K562 (cell line): ENCODE measurements around the gene DPAGT1. TPM values are rescaled to one million over a fixed set of nuclear protein-coding genes. Genes with fewer than 3 reads are reported as not detected.

Source experiments
- MYBL2 ChIP-seq, 2 experiments: fragments of 450-650 bp in 1 of 2; sonication (generic) in 1 of 2; formaldehyde crosslinking in 1 of 2; IDR thresholded peaks; 2 replicates each; pipeline versions ENCODE4 v1.6.1 to v1.8.1; 2017 to 2022; ENCODE audit warnings: borderline replicate concordance in 1 of 2, inconsistent platforms in 1 of 2, low read depth in 1 of 2, mild to moderate bottlenecking in 1 of 2, missing genetic modification reagents in 1 of 2, moderate library complexity in 1 of 2
- RBM14 ChIP-seq: fragments of 200-400 bp; formaldehyde crosslinking; IDR thresholded peaks from 2 replicates; pipeline ENCODE4 v1.6.1; 2018; ENCODE audit warnings: low read depth, mild to moderate bottlenecking, low read length, moderate library complexity, borderline replicate concordance; ENCODE audit not compliant: insufficient read depth
- RBM15 ChIP-seq: fragments of 200-400 bp; formaldehyde crosslinking; IDR thresholded peaks from 2 replicates; pipeline ENCODE4 v1.6.1; 2018; ENCODE audit warnings: mild to moderate bottlenecking, low read length, moderate library complexity; ENCODE audit not compliant: insufficient read depth
- ZBTB17 ChIP-seq: fragments of 450-650 bp; formaldehyde crosslinking; IDR thresholded peaks from 2 replicates; pipeline ENCODE4 v1.4.0; 2020; ENCODE audit warnings: mild to moderate bottlenecking
- ZFP36 ChIP-seq: fragments of 150-350 bp; IDR thresholded peaks from 2 replicates; pipeline ENCODE4 v1.6.1; 2018; ENCODE audit warnings: low read length, low read depth; ENCODE audit not compliant: partially characterized antibody
- ZNF253 ChIP-seq: fragments of 250-450 bp; sonication (Bioruptor Pico); conservative IDR thresholded peaks from 2 replicates; pipeline ENCODE4 v1.6.1; 2021; ENCODE audit warnings: mild to moderate bottlenecking
- polyA plus RNA-seq, 8 experiments: library from polyadenylated mRNA; depleted of rRNA in 4 of 8; stranded (reverse) in 5 of 8; unstranded in 3 of 8; fragments of >200 nt; fragmentation: Nextera tagmentation in 2 of 8; fragmentation: Illumina TruSeq in 1 of 8; extraction: Ambion mirVana in 2 of 8; extraction: Trizol in 1 of 8; gene quantifications; 2 replicates each; pipeline versions ENCODE4 v1.2.1 to v1.2.3, GENCODE V29; 2011 to 2014; ENCODE audit warnings: inconsistent platforms in 1 of 8, missing spikeins in 1 of 8
- total RNA-seq, 7 experiments: library from RNA; depleted of rRNA in 6 of 7; stranded (reverse); fragments of >200 nt in 6 of 7; fragmentation: Illumina TruSeq in 2 of 7; extraction: Trizol in 2 of 7; gene quantifications; 2 replicates each; pipeline versions ENCODE4 v1.2.1 to v1.2.3, GENCODE V29; 2011 to 2021; ENCODE audit warnings: low replicate concordance in 1 of 7
- TF ChIP-seq, protein P1 (sequence below): fragments of 450-650 bp; IDR thresholded peaks from 2 replicates; pipeline ENCODE4 v1.7.1; 2018; ENCODE audit warnings: mild to moderate bottlenecking, low read depth; ENCODE audit not compliant: partially characterized antibody
- TF ChIP-seq, protein P2 (sequence below): fragments of 450-650 bp; IDR thresholded peaks from 2 replicates; pipeline ENCODE4 v1.6.1; 2016; ENCODE audit warnings: mild to moderate bottlenecking, moderate library complexity
- TF ChIP-seq, protein P3 (sequence below): fragments of 250-450 bp; sonication (Bioruptor Pico); IDR thresholded peaks from 2 replicates; pipeline ENCODE4 v1.4.0; 2020; ENCODE audit warnings: borderline replicate concordance

DPAGT1 gene
- total and polyA plus RNA-seq, 9 of the 15 experiments (the other 6 are each of a cell fraction or from before 2014, with no cell fraction given), result 29.9 to 135 (median 85.0) TPM

DNA sequence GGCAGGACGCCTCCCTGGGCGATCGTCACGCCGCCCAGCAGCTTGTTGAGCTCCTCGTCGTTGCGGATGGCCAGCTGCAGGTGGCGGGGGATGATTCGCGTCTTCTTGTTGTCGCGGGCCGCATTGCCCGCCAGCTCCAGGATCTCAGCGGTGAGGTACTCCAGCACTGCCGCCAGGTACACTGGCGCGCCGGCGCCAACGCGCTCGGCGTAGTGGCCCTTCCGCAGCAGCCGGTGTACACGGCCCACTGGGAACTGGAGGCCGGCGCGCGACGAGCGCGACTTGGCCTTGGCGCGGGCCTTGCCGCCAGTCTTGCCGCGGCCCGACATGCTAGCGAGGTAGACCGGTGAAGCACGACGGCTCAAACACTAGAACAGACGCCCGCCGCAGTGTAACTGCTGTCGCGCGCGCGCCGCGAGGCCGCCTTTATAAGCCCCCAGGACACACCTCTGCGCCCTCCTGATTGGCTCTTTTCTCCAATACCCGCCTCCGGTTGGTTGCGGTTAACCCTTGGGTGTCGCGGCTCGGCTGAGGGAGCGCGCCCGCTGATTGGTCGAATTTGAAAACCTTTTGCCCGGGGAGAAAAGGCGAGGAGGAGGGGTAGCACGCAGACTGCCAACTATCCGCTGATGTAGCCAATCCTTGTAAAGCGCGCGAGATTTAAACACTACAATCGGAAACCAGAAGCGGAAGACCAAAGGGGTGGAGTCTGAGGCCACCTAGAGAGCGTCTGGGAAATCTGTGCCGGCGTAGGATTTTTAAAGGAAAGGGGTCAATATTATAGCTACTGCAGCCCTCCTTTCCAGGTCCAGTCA, 6.4 kb downstream of the DPAGT1 start (continued):
- TF ChIP-seq MYBL2 (IDR thresholded peaks at IDR 0.05; ENCODE audit: low read depth) (peak; percentile 98), MYBL2 (CRISPR knock-in tag; IDR thresholded peaks at IDR 0.05; ENCODE audit: borderline replicate concordance) (peak; percentile 81; the same call in 1 of the 2 replicates), ZFP36 (peak; percentile 8), ZBTB17 (CRISPR knock-in tag) (peak; percentile 89), RBM15 (0 out of 2 replicates have a peak, but pooled peaks have one; percentile 21), RBM14 (peak; percentile 96; the same call in 1 of the 2 replicates), ZNF253 (no peak; the same call in 1 of the 2 replicates)
- TF ChIP-seq, protein P1, sequence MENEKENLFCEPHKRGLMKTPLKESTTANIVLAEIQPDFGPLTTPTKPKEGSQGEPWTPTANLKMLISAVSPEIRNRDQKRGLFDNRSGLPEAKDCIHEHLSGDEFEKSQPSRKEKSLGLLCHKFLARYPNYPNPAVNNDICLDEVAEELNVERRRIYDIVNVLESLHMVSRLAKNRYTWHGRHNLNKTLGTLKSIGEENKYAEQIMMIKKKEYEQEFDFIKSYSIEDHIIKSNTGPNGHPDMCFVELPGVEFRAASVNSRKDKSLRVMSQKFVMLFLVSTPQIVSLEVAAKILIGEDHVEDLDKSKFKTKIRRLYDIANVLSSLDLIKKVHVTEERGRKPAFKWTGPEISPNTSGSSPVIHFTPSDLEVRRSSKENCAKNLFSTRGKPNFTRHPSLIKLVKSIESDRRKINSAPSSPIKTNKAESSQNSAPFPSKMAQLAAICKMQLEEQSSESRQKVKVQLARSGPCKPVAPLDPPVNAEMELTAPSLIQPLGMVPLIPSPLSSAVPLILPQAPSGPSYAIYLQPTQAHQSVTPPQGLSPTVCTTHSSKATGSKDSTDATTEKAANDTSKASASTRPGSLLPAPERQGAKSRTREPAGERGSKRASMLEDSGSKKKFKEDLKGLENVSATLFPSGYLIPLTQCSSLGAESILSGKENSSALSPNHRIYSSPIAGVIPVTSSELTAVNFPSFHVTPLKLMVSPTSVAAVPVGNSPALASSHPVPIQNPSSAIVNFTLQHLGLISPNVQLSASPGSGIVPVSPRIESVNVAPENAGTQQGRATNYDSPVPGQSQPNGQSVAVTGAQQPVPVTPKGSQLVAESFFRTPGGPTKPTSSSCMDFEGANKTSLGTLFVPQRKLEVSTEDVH, result peak; percentile 73
- TF ChIP-seq, protein P2, sequence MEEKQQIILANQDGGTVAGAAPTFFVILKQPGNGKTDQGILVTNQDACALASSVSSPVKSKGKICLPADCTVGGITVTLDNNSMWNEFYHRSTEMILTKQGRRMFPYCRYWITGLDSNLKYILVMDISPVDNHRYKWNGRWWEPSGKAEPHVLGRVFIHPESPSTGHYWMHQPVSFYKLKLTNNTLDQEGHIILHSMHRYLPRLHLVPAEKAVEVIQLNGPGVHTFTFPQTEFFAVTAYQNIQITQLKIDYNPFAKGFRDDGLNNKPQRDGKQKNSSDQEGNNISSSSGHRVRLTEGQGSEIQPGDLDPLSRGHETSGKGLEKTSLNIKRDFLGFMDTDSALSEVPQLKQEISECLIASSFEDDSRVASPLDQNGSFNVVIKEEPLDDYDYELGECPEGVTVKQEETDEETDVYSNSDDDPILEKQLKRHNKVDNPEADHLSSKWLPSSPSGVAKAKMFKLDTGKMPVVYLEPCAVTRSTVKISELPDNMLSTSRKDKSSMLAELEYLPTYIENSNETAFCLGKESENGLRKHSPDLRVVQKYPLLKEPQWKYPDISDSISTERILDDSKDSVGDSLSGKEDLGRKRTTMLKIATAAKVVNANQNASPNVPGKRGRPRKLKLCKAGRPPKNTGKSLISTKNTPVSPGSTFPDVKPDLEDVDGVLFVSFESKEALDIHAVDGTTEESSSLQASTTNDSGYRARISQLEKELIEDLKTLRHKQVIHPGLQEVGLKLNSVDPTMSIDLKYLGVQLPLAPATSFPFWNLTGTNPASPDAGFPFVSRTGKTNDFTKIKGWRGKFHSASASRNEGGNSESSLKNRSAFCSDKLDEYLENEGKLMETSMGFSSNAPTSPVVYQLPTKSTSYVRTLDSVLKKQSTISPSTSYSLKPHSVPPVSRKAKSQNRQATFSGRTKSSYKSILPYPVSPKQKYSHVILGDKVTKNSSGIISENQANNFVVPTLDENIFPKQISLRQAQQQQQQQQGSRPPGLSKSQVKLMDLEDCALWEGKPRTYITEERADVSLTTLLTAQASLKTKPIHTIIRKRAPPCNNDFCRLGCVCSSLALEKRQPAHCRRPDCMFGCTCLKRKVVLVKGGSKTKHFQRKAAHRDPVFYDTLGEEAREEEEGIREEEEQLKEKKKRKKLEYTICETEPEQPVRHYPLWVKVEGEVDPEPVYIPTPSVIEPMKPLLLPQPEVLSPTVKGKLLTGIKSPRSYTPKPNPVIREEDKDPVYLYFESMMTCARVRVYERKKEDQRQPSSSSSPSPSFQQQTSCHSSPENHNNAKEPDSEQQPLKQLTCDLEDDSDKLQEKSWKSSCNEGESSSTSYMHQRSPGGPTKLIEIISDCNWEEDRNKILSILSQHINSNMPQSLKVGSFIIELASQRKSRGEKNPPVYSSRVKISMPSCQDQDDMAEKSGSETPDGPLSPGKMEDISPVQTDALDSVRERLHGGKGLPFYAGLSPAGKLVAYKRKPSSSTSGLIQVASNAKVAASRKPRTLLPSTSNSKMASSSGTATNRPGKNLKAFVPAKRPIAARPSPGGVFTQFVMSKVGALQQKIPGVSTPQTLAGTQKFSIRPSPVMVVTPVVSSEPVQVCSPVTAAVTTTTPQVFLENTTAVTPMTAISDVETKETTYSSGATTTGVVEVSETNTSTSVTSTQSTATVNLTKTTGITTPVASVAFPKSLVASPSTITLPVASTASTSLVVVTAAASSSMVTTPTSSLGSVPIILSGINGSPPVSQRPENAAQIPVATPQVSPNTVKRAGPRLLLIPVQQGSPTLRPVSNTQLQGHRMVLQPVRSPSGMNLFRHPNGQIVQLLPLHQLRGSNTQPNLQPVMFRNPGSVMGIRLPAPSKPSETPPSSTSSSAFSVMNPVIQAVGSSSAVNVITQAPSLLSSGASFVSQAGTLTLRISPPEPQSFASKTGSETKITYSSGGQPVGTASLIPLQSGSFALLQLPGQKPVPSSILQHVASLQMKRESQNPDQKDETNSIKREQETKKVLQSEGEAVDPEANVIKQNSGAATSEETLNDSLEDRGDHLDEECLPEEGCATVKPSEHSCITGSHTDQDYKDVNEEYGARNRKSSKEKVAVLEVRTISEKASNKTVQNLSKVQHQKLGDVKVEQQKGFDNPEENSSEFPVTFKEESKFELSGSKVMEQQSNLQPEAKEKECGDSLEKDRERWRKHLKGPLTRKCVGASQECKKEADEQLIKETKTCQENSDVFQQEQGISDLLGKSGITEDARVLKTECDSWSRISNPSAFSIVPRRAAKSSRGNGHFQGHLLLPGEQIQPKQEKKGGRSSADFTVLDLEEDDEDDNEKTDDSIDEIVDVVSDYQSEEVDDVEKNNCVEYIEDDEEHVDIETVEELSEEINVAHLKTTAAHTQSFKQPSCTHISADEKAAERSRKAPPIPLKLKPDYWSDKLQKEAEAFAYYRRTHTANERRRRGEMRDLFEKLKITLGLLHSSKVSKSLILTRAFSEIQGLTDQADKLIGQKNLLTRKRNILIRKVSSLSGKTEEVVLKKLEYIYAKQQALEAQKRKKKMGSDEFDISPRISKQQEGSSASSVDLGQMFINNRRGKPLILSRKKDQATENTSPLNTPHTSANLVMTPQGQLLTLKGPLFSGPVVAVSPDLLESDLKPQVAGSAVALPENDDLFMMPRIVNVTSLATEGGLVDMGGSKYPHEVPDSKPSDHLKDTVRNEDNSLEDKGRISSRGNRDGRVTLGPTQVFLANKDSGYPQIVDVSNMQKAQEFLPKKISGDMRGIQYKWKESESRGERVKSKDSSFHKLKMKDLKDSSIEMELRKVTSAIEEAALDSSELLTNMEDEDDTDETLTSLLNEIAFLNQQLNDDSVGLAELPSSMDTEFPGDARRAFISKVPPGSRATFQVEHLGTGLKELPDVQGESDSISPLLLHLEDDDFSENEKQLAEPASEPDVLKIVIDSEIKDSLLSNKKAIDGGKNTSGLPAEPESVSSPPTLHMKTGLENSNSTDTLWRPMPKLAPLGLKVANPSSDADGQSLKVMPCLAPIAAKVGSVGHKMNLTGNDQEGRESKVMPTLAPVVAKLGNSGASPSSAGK, result peak; percentile 31; the same call in 1 of the 2 replicates
- TF ChIP-seq, protein P3, sequence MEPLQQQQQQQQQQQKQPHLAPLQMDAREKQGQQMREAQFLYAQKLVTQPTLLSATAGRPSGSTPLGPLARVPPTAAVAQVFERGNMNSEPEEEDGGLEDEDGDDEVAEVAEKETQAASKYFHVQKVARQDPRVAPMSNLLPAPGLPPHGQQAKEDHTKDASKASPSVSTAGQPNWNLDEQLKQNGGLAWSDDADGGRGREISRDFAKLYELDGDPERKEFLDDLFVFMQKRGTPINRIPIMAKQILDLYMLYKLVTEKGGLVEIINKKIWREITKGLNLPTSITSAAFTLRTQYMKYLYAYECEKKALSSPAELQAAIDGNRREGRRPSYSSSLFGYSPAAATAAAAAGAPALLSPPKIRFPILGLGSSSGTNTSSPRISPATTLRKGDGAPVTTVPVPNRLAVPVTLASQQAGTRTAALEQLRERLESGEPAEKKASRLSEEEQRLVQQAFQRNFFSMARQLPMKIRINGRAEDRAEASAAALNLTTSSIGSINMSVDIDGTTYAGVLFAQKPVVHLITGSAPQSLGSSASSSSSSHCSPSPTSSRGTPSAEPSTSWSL (CRISPR knock-in tag), result peak; percentile 41; the same call in 1 of the 2 replicates
